AG09309 (cell line): Measurements from ENCODE around the gene ANAPC16.

ENCODE experiments used
- DNase-seq: peaks from one replicate; pipeline ENCODE4 v3.0.0-alpha.2; 2010; ENCODE audit warnings: low read depth
- H3K4me3 ChIP-seq: 2 replicates; pipeline ENCODE4 v1.5.1; 2011; ENCODE audit warnings: mild to moderate bottlenecking, low read depth, low read length, moderate library complexity; ENCODE audit not compliant: control insufficient read depth
- TF ChIP-seq, protein P1 (sequence below): IDR thresholded peaks from 2 replicates; pipeline ENCODE4 v1.5.1; 2011; ENCODE audit warnings: mild to moderate bottlenecking, low read depth, low read length, inconsistent platforms; ENCODE audit not compliant: insufficient read depth, control insufficient read depth; ENCODE audit errors: missing control alignments

The ANAPC16 gene

DNA sequence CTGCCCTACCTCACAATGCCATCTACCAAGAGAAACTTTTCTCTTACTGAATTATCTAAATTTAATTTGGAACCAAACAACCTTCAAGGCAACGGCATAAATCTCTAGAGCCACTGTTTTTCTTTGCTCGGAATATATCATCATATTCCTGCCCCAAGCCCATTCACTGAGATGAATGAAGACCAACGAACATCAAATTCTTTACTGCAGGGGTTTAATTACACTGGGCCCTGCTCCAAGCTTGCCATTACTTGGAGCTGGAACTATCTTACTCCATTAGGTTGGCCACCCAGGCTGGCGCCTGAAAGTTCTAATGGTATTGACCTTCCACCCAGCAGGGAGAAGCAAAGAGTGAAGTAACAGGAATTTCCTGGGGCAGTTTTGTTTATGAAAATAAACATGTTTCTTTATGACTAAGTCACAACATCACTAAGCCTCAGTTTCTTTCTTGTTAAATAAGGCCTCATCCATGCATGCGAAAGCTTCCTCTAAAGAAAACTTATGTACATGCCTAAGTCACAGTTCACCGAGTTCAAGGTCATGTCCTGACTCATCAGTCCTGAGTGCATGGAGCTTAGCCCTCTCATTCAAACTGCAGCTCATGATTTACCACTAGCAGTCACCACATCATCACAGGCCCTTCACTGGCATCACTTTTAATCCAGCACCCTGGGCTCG lies 42.1 kb upstream of the ANAPC16 start:
- TF ChIP-seq, protein P1, sequence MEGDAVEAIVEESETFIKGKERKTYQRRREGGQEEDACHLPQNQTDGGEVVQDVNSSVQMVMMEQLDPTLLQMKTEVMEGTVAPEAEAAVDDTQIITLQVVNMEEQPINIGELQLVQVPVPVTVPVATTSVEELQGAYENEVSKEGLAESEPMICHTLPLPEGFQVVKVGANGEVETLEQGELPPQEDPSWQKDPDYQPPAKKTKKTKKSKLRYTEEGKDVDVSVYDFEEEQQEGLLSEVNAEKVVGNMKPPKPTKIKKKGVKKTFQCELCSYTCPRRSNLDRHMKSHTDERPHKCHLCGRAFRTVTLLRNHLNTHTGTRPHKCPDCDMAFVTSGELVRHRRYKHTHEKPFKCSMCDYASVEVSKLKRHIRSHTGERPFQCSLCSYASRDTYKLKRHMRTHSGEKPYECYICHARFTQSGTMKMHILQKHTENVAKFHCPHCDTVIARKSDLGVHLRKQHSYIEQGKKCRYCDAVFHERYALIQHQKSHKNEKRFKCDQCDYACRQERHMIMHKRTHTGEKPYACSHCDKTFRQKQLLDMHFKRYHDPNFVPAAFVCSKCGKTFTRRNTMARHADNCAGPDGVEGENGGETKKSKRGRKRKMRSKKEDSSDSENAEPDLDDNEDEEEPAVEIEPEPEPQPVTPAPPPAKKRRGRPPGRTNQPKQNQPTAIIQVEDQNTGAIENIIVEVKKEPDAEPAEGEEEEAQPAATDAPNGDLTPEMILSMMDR: no peak
- DNase-seq: no peak

DNA sequence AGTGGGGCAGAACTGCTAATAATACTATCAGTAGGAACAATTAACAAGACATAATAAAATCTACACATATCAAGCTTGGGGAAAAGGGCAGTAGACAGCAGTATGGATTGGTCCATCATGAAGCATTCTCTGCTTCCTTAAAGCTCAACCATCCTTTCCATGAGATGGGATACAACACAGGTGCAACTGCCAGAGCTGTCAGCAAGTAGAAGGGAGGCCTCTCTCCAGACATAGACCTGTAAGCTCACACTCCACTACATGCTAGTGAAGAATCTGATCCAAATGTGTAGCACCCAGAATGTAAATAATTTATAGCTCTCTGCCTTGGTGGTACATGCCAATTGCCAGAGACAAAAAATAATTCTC lies 41.5 kb upstream of the ANAPC16 start:
- TF ChIP-seq, protein P1: no peak
- H3K4me3 ChIP-seq: no peak overlapping the region
- DNase-seq: no peak

More for the DNA sequence above, 42.1 kb upstream of the ANAPC16 start:
- no peak overlapping the region for H3K4me3 ChIP-seq

- no peak for DNase-seq
- no peak overlapping the region for H3K4me3 ChIP-seq
- TF ChIP-seq, protein P1: no peak
These were observed 40.7 kb upstream of the ANAPC16 start for GRCh38 chr10:72175149-72175548.

DNA sequence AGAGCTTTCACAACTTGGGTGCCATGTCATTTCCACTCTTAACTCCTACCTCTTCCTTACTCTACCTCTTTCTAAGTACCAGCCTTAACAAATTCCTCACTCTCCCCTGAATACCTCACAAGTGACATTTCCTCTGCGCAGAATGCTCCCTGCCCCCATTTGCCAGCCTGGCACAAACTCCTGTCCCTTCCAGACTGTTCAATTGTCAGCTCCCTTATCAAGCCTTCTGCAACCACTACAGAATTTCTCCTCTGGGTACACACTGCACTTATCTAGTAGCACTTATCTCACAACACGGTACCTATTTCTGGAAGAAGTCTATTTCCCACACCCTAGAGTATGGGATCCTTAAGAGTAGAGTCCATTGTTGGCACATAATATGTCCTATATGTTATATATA lies 39.1 kb upstream of the ANAPC16 start:
- H3K4me3 ChIP-seq: no peak overlapping the region
- TF ChIP-seq, protein P1: no peak
- DNase-seq: no peak

- H3K4me3 ChIP-seq: no peak overlapping the region
- no peak for DNase-seq
- TF ChIP-seq, protein P1: no peak
These were observed 38.4 kb upstream of the ANAPC16 start for GRCh38 chr10:72177454-72177853.

DNA sequence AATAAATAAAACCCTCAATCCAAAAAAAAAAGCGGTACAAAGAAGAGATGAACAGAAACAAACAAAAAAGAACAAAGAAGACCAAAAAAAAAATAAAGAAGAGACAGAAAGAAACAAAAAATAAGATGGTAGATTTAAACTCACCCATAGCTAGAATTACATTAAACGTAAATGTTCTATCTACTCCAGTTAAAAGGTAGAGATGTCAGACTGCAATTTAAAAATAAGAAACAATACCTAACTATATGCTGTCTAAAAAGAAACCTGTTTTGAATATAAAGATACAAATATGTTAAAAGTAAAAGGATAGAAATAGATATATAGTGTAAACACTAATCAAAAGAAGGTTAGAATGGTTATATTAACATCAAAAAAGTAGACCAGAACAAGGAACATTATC lies 31.7 kb upstream of the ANAPC16 start:
- DNase-seq: no peak
- TF ChIP-seq, protein P1: no peak
- H3K4me3 ChIP-seq: no peak overlapping the region
